Purkinje cell (primary cell): ENCODE results near the gene C1QTNF6. TPM values are rescaled to one million over a fixed set of nuclear protein-coding genes. Genes with fewer than 3 reads are reported as not detected.

ENCODE experiments used
- polyA plus RNA-seq: library from polyadenylated mRNA; unstranded; fragments of >200 nt; fragmentation: Nextera tagmentation; gene quantifications from 2 replicates; pipeline ENCODE4 v1.2.1, GENCODE V29; 2014

The C1QTNF6 gene
- polyA plus RNA-seq, result 3.7 TPM in 1 of 2 replicates, not detected in the other

GRCh38 chr22:37187891-37188761, at the start of gene C1QTNF6:
TSS of gene C1QTNF6 (minus strand) at chr22:37188247. CDS start at chr22:37188213, 34 bp downstream.

GRCh38 chr22:37212174-37212906, 24.3 kb upstream of the C1QTNF6 start, which contains the start of gene SSTR3:
TSS of gene SSTR3 (minus strand) at chr22:37212477. CDS start at chr22:37207803, 4,674 bp downstream.

Other genes starting within 250 kb of the C1QTNF6 start
- gene TST, start 168.8 kb downstream of the C1QTNF6 start, polyA plus RNA-seq, result 5.8 and 9.8 TPM in 2 replicates
- gene MPST, start 168.5 kb downstream of the C1QTNF6 start, polyA plus RNA-seq, result 0.19 and 3.0 TPM in 2 replicates
- gene KCTD17, start 136.5 kb downstream of the C1QTNF6 start, polyA plus RNA-seq, result 0.99 and 4.5 TPM in 2 replicates
- gene TMPRSS6, start 78.5 kb downstream of the C1QTNF6 start, polyA plus RNA-seq, result not detected in 2 replicates
- not detected in 2 replicates for gene IL2RB, start 38.3 kb downstream of the C1QTNF6 start, polyA plus RNA-seq
- gene SSTR3, start 24.2 kb upstream of the C1QTNF6 start, polyA plus RNA-seq, result 0.13 TPM in 1 of 2 replicates, not detected in the other
- not detected in 2 replicates for gene RAC2, start 56.0 kb upstream of the C1QTNF6 start, polyA plus RNA-seq
- gene CYTH4, start 94.3 kb upstream of the C1QTNF6 start, polyA plus RNA-seq, result not detected in 2 replicates
- 0.14 and 0.19 TPM in 2 replicates for gene ELFN2, start 239.2 kb upstream of the C1QTNF6 start, polyA plus RNA-seq